GM19463 (cell line): ENCODE measurements around the gene KCTD20.

ENCODE experiments used
- ATAC-seq: cut with Tn5 transposase; IDR thresholded peaks from one replicate; pipeline ENCODE4 v1.9.1; 2021; ENCODE audit warnings: mild to moderate bottlenecking, moderate library complexity; ENCODE audit not compliant: unreplicated experiment

Gene KCTD20

DNA sequence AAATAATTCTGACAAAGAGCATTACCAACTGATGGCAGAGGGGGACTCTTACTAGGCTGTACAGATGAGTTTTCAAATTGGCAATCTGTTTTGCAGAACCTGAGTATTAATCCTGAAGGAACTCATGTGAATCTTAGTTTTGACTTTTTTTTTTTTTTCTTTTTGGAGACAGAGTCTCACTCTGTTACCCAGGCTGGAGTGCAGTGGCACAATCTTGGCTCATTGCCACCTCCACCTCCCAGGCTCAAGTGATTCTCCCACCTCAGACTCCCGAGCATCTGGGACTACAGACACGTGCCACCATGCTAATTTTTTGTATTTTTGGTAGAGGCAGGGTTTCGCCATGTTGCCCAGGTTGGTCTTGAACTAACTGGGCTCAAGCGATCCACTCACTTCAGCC lies 49.3 kb downstream of the KCTD20 start:
- ATAC-seq, result no peak

DNA sequence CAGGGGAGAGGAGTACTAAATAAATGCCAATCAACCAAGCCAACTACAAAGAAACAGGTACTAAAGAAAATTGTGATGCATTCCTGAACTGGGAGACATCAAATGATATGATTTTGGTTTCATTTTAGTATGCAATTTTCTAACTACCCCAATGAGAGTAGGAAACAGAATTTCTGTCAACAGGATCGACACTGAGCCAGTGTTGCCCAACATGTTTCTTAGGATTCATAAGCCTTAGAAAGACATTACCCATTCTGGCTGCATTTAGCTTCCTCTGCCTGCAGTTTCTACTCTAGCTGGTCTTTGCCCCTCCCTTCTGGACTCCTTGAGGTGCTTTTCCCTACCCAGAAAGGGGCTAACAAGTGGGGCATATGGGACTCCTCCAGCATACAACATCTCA lies 49.8 kb downstream of the KCTD20 start:
- no peak for ATAC-seq

DNA sequence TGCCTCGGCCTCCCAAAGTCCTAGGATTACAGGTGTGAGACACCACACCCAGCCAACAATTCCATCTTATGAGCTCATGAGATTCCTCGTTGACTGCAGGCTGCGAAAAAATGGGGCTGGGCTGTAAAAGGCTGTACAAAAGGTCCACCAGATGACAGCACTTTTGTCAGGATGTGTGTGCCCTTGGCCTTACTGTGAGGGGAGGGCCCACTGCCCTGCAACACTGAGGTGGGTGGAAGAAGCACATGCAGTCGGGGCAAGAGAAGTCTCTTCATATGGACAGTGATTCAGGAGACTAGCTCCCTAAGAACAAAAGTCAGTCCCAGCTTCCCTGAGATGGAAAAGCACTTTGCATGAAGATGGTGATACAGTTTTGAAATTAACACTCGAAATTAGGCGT lies 50.5 kb downstream of the KCTD20 start:
- ATAC-seq, result no peak

DNA sequence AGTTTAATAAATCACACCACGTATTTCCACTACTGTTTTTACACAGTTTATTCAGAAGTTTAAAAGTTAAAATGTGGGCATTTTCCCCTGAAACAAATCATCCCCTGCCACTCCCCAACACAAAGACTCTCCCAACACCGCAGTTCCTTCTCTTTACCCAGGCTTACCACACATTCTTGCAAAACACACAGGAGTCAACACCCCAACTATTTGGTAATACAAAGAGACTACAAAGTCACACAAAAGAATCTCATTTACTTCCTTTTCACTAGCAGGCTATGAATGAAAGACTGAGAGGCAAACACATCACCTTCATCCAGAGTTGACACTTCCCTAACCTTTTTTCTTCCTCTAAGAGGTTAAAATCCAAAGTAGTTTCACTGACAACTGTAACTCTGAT lies 51.1 kb downstream of the KCTD20 start:
- ATAC-seq, result no peak

DNA sequence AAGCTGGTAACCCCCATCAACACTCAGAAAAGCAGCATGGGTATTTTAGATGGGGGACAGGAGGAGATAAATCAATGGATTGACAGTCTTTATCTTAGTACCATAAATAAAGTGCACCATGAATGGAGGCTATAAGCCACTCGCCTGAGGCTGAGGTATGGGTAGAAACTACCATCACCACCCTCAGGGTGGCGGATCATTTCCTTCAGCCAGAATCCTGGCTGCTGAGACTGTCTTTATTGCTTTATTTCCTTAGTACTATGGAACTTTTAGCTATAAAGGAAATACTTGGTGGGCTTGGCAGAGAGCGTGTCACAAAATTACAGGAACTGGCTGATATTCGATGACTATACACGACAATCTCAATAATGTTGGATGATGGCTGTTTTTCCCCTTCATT lies 52.3 kb downstream of the KCTD20 start:
- ATAC-seq, result no peak

DNA sequence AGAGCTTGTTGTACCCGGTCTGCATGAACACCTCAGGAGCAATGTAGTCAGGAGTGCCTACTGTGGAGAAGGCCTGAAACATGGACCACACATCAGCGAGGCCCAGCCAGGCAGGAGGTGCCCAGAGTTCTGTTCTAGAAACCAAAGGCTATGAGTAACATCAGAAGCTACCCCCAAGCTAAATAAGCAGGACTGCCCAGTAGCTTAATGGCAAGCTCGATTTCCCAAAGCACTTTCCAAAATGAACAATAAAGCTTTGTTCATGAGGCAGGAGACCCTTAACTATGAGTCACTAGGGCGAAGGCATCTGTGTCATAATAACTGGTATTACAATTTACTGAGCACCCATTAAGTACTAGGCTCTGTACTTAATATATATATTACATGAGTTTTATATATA lies 57.1 kb downstream of the KCTD20 start:
- ATAC-seq, result no peak

DNA sequence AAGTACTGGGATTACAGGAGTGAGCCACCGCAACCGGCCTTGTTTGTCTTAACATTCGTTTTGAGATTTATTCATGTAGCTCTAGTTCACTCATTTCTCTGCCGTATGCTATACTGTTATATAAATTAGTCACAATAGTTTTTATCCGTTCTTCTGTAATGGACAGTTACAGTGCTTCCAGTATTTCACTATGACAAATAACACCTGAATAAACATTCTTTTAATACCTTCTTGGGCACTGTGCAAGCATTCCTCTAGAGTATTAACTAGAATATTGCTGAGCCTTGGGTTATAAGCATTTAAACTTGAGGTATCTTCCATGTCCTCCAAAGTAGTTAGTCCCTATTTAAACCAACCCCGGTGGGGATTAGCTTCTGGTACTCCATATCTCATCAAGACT lies 58.9 kb downstream of the KCTD20 start:
- no peak for ATAC-seq

DNA sequence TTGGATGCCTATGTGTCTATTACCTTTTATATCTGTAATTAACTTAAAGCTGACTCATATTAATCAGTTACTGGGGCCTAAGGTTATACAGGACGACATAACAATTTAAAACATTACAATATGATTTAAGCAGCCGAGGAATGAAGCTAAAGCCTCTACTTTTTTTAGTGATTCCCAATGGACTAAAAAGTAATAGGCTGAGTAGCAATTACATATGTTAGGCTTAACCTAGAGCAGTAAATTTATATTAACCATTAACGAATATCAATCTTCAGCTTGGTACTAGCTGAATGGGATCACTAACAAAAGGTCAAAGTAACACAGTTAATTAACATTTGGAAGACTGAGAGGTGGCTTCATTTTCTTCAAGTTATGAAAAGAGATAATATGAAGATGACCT lies 61.4 kb downstream of the KCTD20 start:
- no peak for ATAC-seq

DNA sequence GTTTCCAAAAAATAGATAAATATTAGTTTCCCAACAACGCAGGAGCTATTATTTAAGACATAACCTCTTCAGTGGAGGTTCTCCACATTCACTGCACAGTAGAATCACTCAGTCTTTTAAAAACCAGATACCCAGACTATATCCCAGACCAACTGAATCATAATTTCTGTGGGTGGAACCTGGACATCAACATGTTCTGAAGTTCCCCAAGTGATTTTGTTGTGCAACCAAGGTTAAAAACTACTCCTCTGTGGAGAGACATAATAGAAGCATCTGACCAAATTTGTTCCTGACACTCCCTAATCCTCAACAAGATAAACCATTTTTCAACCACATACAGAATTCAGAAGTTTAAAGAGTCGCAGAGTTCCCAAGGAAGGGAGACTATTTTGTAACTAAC lies 62.2 kb downstream of the KCTD20 start:
- no peak for ATAC-seq

DNA sequence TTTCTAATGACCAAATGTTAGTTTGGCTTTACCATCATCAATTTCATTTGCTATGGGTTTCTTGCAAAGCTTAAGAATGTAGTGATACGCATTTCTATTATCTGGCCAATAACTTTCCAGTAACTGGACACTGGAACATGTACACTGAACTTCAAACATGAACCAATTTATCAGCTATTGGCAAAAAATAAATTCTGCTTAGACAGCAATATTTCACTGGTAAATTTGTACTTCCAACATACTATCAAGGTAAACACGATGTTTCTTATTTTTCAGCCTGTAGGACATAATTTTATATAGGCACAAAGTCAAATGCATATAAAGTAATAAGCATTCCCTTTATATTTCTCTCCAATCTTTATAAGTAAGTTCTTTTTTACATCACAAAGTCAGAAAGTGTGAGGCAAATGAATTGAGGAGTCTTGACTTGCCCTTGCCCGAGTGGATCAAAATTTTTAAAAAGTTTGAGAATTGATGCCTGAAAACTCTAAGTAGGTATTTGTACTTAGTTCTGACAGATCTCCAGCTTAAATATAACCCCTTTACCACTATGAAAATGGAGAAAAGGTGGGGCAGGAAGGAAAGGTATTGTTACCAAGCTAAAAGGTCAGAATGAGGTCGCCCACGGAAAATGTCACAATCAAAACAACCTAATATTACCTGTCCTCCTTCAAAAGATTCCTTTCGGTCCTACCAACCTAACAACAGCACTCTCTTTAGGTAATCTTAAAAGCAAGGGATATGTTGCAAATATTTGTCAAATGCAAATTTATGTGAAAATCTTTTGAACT lies 63.1 kb downstream of the KCTD20 start:
- no peak for ATAC-seq

DNA sequence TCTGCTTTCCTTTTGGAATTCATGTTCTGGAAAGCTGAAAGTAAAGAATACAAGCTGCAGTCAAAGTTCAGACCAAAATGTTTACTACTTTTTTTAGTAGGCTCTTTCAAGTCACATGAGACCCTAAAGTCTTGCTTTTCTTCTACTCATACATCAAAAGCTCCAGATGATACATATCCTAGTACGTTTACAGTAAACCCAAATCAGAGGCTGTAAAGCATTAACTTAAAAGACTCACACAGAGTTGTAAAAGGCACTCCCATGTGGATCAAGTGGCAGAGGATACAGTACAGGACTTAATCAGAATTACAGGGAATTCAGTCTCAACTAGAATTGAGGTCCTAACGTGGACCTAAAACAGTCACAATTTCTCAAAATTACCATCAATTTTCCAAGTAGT lies 63.8 kb downstream of the KCTD20 start:
- ATAC-seq, result no peak

DNA sequence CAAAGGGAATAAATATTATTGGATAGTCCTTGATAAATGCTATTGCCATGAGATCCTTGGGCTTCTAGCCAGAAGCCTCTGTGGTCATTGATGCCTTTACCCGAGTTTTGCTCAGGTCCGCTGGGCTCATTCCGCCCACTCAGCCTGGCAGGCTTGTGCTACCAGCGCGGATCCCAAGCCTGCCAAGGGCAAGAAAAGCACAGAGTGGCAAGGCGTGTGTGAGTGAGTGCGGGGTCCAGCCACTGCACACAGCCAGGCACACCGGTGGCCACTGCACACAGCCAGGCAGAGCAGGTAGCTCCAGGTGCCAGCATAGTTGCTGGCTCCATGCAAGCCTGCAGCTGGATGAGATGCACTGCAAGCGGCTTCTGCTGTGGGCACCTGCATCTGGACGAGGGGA lies 65.7 kb downstream of the KCTD20 start:
- no peak for ATAC-seq

DNA sequence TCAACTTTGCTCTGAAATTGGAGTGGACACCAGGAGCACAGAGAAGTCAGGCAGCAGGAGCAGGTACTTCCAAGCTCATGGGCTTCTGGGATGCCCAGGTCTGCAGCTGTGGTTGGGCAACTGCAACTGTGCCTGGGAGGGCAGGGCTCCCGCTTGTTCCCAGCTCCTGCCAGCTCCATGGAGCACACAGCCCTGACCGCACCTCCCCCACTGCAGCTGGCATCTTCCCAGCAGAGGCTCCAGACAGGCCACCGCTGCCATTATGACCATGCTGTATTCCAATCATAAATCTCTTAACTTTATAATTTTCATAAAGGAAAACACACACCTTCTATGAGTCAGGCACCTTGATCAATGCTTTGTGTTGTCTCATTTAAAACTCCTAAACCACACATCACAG lies 67.6 kb downstream of the KCTD20 start:
- no peak for ATAC-seq

DNA sequence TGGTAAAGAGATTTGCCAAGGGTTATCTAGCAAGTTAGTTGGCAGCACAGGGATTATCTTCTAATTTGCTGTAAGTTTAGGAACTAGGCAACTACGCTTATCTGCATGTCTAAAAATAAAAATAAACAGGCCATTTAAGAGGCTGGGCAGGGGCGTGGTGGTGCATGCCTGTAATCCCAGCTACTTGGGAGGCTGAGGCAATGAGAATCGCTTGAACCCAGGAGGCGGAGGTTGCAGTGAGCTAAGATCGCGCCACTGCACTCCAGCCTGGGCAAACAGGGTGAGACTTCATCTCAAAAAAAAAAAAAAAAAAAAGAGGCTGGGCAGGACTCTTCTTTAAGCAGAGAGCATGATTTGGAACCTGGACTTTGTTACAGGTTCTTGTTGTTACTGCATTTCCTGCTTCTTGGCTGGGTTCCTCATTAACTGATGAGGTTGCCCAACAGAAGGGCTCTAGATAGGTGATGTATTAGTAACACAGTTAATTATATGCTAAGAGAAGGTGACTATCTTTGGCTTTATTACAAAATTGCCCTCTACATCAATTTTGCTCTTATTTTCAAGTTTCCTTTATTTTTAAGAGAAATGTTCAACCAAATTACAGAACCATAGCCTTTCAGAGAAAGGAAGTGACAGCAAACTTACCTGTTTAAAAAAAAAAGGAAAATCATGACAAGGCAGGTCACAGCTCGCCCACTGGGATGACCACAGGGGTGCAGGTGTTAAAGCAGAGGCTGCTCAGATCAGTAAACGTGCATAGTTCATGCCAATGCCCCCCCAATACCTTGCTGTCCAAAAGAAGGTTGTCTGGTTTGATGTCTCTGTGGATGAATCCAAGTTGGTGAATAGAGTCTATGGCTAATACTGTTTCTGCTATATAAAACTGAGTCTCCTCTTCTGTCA lies 72.0 kb downstream of the KCTD20 start:
- ATAC-seq, result no peak

DNA sequence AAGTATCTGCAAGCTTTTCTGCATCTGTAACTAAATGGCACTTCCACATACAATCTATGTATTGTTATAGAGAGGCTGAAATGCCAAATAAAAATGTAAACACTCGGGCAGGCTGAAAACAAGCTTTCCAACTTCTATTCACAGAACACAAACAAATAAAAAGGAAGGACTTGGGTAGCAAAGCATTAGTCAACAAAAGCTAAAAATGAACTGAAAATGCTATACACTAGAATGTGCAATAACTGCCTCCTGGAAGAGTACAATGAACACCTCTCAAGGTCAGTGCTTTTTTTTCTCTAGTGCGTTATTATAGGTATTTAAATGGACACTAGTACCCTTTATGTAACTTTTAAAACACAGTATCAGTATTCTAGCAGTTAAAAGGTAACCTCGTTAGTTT lies 73.0 kb downstream of the KCTD20 start:
- ATAC-seq, result no peak

DNA sequence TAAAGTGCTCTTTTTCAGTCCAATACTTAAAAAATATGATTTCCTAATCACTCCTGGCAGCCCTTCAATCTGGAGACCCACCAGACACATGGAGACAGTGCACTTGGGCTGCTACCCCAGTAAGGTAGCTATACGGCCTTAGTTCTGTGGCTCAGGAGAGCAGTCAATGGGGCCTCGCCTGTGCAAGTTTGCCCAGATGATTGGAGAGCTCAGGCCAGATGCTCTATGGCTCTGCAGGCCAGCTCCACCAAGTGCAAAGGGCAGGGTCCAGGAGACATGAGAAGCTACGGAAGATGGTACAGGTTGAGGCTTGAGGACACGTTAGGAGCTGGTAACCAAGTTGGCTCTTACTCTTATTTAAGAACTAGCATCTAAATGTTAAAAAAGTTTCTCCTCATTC lies 73.8 kb downstream of the KCTD20 start:
- ATAC-seq, result no peak

DNA sequence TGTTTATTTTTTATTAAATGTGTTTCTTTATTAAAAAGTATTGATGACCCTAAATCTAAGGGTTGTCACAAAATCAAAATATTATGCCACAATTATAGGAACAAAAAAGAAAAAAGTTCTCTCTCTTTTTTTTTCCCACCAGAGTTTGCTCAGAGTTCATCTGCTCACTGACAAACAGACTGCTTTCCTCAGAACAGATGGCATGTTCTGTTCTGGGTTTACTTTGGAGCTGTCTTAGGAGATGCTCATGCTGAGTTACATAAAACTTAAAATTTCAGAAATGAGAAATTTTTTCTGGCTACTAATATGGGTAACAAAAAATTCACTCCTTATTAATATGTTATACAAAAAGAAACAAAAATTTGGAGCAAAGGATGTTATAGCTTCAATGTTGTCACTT lies 74.2 kb downstream of the KCTD20 start:
- ATAC-seq, result no peak

DNA sequence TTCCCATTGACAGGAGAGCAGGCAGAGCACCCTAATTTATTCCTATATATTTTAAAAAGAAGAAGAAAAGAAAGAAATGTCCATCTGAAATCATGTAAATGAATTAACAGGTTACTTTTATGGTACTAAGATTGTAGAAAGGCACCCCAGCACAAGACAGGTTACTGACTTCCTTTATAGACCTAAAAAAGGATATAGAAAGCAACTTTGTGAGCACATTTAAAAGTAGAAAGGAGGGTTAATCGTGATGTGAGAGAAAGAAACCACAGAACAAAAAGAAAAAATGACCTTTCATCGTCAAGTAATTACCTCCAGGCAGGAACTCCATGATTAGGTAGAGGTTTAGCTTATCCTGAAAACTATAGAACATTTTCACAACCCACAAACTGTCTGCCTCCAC lies 74.6 kb downstream of the KCTD20 start:
- no peak for ATAC-seq

DNA sequence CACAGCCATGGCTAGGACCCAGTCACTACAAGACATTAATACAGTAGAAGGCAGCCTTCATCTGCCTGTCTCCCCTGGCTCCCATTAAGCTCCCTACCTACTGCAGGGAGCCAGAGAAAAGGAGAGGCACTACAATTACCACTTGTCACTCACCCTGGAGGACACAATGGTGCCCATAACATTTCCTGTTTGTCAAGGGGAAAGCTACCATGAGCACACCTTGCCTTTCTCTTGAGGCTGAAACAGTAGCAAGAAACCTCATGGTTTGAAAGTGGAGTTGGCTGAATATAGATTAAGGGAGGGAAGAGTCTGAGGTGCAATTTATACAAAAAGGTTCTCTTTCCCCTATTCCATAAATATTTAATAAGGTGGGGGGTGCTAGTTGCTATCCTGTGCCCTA lies 76.6 kb downstream of the KCTD20 start:
- ATAC-seq, result no peak

DNA sequence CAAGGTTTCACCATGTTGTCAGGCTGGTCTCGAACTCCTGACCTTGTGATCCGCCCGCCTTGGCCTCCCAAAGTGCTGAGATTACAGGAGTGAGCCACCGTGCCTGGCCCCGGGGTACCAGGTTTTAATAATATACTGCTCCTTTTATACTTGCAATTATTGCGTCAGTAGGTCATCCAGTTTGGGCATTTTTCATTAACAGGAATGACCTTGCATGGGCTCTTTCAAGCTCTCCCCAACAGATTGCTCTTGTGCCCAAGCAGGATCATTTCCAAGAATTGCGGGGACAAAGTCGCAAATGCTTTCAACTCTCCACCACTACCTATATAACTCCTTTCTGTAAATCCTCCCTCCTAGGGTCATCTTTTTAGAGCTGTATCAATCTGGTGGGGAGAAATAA lies 80.7 kb downstream of the KCTD20 start:
- no peak for ATAC-seq

DNA sequence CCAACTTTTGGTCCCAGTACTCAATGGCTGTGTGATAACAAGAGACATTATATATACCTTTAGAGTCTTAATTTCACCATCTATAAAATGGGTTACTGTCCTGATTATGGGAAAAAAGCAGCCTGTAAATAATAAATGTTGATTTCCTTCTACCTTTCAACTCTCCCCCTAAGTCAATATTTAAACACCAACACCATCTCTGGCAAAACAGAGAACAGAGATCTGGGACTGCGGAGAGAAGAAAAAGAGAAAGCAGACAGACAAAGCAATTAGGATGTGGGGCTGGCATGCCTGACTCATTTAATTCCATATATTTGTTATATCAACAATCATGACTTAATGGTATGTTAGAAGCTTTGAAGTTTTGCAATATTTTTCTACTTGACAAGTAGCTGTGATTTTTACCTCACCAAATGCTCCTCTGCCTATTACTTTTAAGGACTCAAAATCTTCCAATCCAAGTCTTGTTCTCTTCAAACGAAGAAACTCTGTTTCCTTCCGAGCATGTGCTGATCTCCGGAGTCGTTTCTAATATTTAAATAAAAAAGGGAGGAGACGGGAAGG lies 81.2 kb downstream of the KCTD20 start:
- ATAC-seq, result no peak

DNA sequence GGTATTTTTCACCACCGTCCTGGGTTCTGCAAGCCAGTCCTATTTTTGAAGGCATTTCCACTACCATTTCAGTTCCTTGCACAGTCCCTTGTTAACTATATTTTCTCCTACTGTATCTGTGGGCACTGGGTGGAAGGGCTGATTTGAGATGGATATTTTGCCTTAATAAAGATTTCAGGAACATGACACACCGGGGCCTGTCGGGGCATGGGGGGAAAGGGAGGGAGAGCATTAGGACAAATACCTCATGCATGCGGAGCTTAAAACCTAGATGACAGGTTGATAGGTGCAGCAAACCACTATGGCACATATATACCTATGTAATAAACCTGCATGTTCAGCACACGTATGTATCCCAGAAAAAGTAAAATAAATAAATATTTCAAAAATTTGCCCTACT lies 82.1 kb downstream of the KCTD20 start:
- ATAC-seq, result no peak
